ENCODE measurements around the gene PAPLN. TPM values are rescaled to one million over a fixed set of nuclear protein-coding genes. Genes with fewer than 3 reads are reported as not detected.

Gene PAPLN
- total RNA-seq, 5 donors from 2014 or later (not counting 1 experiment from before 2014, with no cell fraction given), result 0.14 to 1.0 (median 0.29) TPM; not detected in 1

GRCh38 chr14:73238424-73238852 is 1.1 kb downstream of the PAPLN start:
- no peaks in the 10 kb centered on the region for H3K9me3 ChIP-seq
- ChIA-PET CTCF (interaction anchor here in 1 of 2 donors (0.5 kb wide), 1 partner anchor 8 kb away, joined by 4 read pairs; no protein-coding TSS in a partner anchor), POLR2A (no interaction called here)
- no peak for DNase-seq
- ATAC-seq (replicated peaks in 1 of 4), result no peak
- H3K27me3 ChIP-seq (replicated peaks in 1 of 2; ENCODE audit: control insufficient read depth in 2 of 2, extremely low read depth in 1 of 2, insufficient read depth in 2 of 2, low read length in 1 of 2), result peaks cover 11 to 88% of the 10 kb centered on the region in 2 experiments
- H3K36me3 Mint-ChIP-seq, result no peaks in the 10 kb centered on the region
- H3K27ac ChIP-seq (ENCODE audit: low read length), result no peak overlapping the region
- peaks cover 13 to 28% (median 18%) of the 10 kb centered on the region in 3 donors for H3K4me1 Mint-ChIP-seq
- H3K27ac Mint-ChIP-seq, result peak overlapping the region in 1 of 2 donors; percentile 19
- H3K27me3 Mint-ChIP-seq, result peaks cover 62 to 81% of the 10 kb centered on the region in 2 donors
- H3K4me3 Mint-ChIP-seq, result peak overlapping the region in 2 of 3 donors; percentile 13 to 34
- 15% methylated on average over 4 of the region's 10 CpGs for WGBS (ENCODE audit: insufficient coverage)
- no peaks in the 10 kb centered on the region for H3K36me3 ChIP-seq (ENCODE audit: control insufficient read depth in 2 of 2, extremely low read depth in 1 of 2, insufficient read depth in 1 of 2, low read length in 1 of 2)
- no peak overlapping the region for H3K4me3 ChIP-seq (ENCODE audit: control insufficient read depth in 1 of 2, extremely low read depth in 1 of 2, low read length in 1 of 2)
- H3K4me1 ChIP-seq (ENCODE audit: control insufficient read depth in 1 of 2, extremely low read depth in 1 of 2, insufficient read depth in 2 of 2, low read length in 2 of 2), result peaks cover 0 to 16% of the 10 kb centered on the region in 2 experiments
- H3K9me3 Mint-ChIP-seq, result no peaks in the 10 kb centered on the region

- ATAC-seq (replicated peaks in 1 of 4) (no peak), DNase-seq (no peak)
- CTCF ChIA-PET, result no interaction called here
- Histone ChIP-seq H3K27ac (ENCODE audit: low read length) (no peak overlapping the region), H3K4me3 (ENCODE audit: control insufficient read depth in 1 of 2, extremely low read depth in 1 of 2, low read length in 1 of 2) (no peak overlapping the region), H3K27me3 (replicated peaks in 1 of 2; ENCODE audit: control insufficient read depth in 2 of 2, extremely low read depth in 1 of 2, insufficient read depth in 2 of 2, low read length in 1 of 2) (peaks cover 13 to 86% of the 10 kb centered on the region in 2 experiments), H3K36me3 (ENCODE audit: control insufficient read depth in 2 of 2, extremely low read depth in 1 of 2, insufficient read depth in 1 of 2, low read length in 1 of 2) (no peaks in the 10 kb centered on the region), H3K9me3 (no peaks in the 10 kb centered on the region), H3K4me1 (ENCODE audit: control insufficient read depth in 1 of 2, extremely low read depth in 1 of 2, insufficient read depth in 2 of 2, low read length in 2 of 2) (peaks cover 0 to 16% of the 10 kb centered on the region in 2 experiments)
- H3K9me3 Mint-ChIP-seq, result no peaks in the 10 kb centered on the region
- peaks cover 13 to 31% (median 20%) of the 10 kb centered on the region in 3 donors for H3K4me1 Mint-ChIP-seq
- peak overlapping the region in 1 of 3 donors; percentile 34 for H3K4me3 Mint-ChIP-seq
- H3K36me3 Mint-ChIP-seq, result no peaks in the 10 kb centered on the region
- WGBS (ENCODE audit: insufficient coverage), result 87% methylated on average over 7 of the region's 11 CpGs
- no peak overlapping the region for H3K27ac Mint-ChIP-seq
- POLR2A ChIA-PET, result no interaction called here
- H3K27me3 Mint-ChIP-seq, result peaks cover 62 to 81% of the 10 kb centered on the region in 2 donors
Observed at GRCh38 chr14:73238941-73239340, 1.6 kb downstream of the PAPLN start.

- Mint-ChIP-seq H3K4me3 (no peak overlapping the region), H3K27ac (no peak overlapping the region), H3K36me3 (no peaks in the 10 kb centered on the region), H3K27me3 (peaks cover 58 to 78% of the 10 kb centered on the region in 2 donors), H3K4me1 (peaks cover 13 to 31% (median 20%) of the 10 kb centered on the region in 3 donors), H3K9me3 (no peaks in the 10 kb centered on the region)
- WGBS (ENCODE audit: insufficient coverage), result 18% methylated on average over 45 of the region's 48 CpGs
- DNase-seq, result no peak
- ChIA-PET POLR2A (no interaction called here), CTCF (no interaction called here)
- no peak for ATAC-seq (replicated peaks in 1 of 4)
- Histone ChIP-seq H3K4me1 (ENCODE audit: control insufficient read depth in 1 of 2, extremely low read depth in 1 of 2, insufficient read depth in 2 of 2, low read length in 2 of 2) (peaks cover 0 to 16% of the 10 kb centered on the region in 2 experiments), H3K27ac (ENCODE audit: low read length) (no peak overlapping the region), H3K9me3 (no peaks in the 10 kb centered on the region), H3K36me3 (ENCODE audit: control insufficient read depth in 2 of 2, extremely low read depth in 1 of 2, insufficient read depth in 1 of 2, low read length in 1 of 2) (no peaks in the 10 kb centered on the region), H3K27me3 (replicated peaks in 1 of 2; ENCODE audit: control insufficient read depth in 2 of 2, extremely low read depth in 1 of 2, insufficient read depth in 2 of 2, low read length in 1 of 2) (peaks cover 12 to 86% of the 10 kb centered on the region in 2 experiments), H3K4me3 (ENCODE audit: control insufficient read depth in 1 of 2, extremely low read depth in 1 of 2, low read length in 1 of 2) (no peak overlapping the region)
Observed at GRCh38 chr14:73239393-73240241, 2.3 kb downstream of the PAPLN start.

GRCh38 chr14:73240816-73241480 is 3.6 kb downstream of the PAPLN start:
- DNase-seq (peak in 1 of 35 experiments; percentile 13), ATAC-seq (replicated peaks in 1 of 4) (no peak)
- Histone ChIP-seq H3K9me3 (no peaks in the 10 kb centered on the region), H3K4me1 (ENCODE audit: control insufficient read depth in 1 of 2, extremely low read depth in 1 of 2, insufficient read depth in 2 of 2, low read length in 2 of 2) (peaks cover 0 to 24% of the 10 kb centered on the region in 2 experiments), H3K27ac (ENCODE audit: low read length) (no peak overlapping the region), H3K36me3 (ENCODE audit: control insufficient read depth in 2 of 2, extremely low read depth in 1 of 2, insufficient read depth in 1 of 2, low read length in 1 of 2) (no peaks in the 10 kb centered on the region), H3K27me3 (replicated peaks in 1 of 2; ENCODE audit: control insufficient read depth in 2 of 2, extremely low read depth in 1 of 2, insufficient read depth in 2 of 2, low read length in 1 of 2) (peaks cover 13 to 85% of the 10 kb centered on the region in 2 experiments), H3K4me3 (ENCODE audit: control insufficient read depth in 1 of 2, extremely low read depth in 1 of 2, low read length in 1 of 2) (no peak overlapping the region)
- no peak overlapping the region for H3K4me3 Mint-ChIP-seq
- POLR2A ChIA-PET, result no interaction called here
- H3K9me3 Mint-ChIP-seq, result no peaks in the 10 kb centered on the region
- 42% methylated on average over 10 of the region's 10 CpGs for WGBS (ENCODE audit: insufficient coverage)
- H3K4me1 Mint-ChIP-seq, result peaks cover 15 to 34% (median 25%) of the 10 kb centered on the region in 3 donors
- H3K27me3 Mint-ChIP-seq, result peaks cover 50 to 71% of the 10 kb centered on the region in 2 donors
- no peaks in the 10 kb centered on the region for H3K36me3 Mint-ChIP-seq
- H3K27ac Mint-ChIP-seq, result no peak overlapping the region
- CTCF ChIA-PET, result no interaction called here

- POLR2A ChIA-PET, result no interaction called here
- no peaks in the 10 kb centered on the region for H3K36me3 ChIP-seq (ENCODE audit: control insufficient read depth in 2 of 2, extremely low read depth in 1 of 2, insufficient read depth in 1 of 2, low read length in 1 of 2)
- H3K27ac Mint-ChIP-seq, result peak overlapping the region in 1 of 2 donors; percentile 70
- peaks cover 44 to 67% of the 10 kb centered on the region in 2 donors for H3K27me3 Mint-ChIP-seq
- H3K27me3 ChIP-seq (replicated peaks in 1 of 2; ENCODE audit: control insufficient read depth in 2 of 2, extremely low read depth in 1 of 2, insufficient read depth in 2 of 2, low read length in 1 of 2), result peaks cover 13 to 84% of the 10 kb centered on the region in 2 experiments
- no peak overlapping the region for H3K4me3 Mint-ChIP-seq
- peaks cover 18 to 33% (median 30%) of the 10 kb centered on the region in 3 donors for H3K4me1 Mint-ChIP-seq
- ATAC-seq (replicated peaks in 1 of 4), result no peak
- 94% methylated on average over 14 of the region's 19 CpGs for WGBS (ENCODE audit: insufficient coverage)
- H3K36me3 Mint-ChIP-seq, result no peaks in the 10 kb centered on the region
- no peak overlapping the region for H3K4me3 ChIP-seq (ENCODE audit: control insufficient read depth in 1 of 2, extremely low read depth in 1 of 2, low read length in 1 of 2)
- H3K4me1 ChIP-seq (ENCODE audit: control insufficient read depth in 1 of 2, extremely low read depth in 1 of 2, insufficient read depth in 2 of 2, low read length in 2 of 2), result peaks cover 0 to 31% of the 10 kb centered on the region in 2 experiments
- H3K27ac ChIP-seq (ENCODE audit: low read length), result no peak overlapping the region
- CTCF ChIA-PET, result no interaction called here
- H3K9me3 ChIP-seq, result no peaks in the 10 kb centered on the region
- no peaks in the 10 kb centered on the region for H3K9me3 Mint-ChIP-seq
- no peak for DNase-seq
Observed at GRCh38 chr14:73241481-73242165, 4.3 kb downstream of the PAPLN start.

All from T-cell (primary cell).